HG03095 (cell line): ENCODE results near the gene LRRC27.
"Not testable (repeated sequence)": the region's sequence is repeated elsewhere in the genome, so short reads cannot be mapped to it uniquely, and the experiment has no call there.

ENCODE experiments used
- ATAC-seq: cut with Tn5 transposase; IDR thresholded peaks from one replicate; pipeline ENCODE4 v1.9.1; 2021; ENCODE audit warnings: moderate library complexity; ENCODE audit not compliant: unreplicated experiment

Gene LRRC27

GRCh38 chr10:132336064-132336746 is 4.2 kb downstream of the LRRC27 start:
- no peak for ATAC-seq

GRCh38 chr10:132336919-132337407 is 5.0 kb downstream of the LRRC27 start:
- ATAC-seq, result no peak

GRCh38 chr10:132337854-132338253 is 5.9 kb downstream of the LRRC27 start:
- ATAC-seq, result not testable (repeated sequence)

GRCh38 chr10:132338876-132339275 is 6.9 kb downstream of the LRRC27 start:
- ATAC-seq, result no peak

- ATAC-seq, result no peak
These were observed 7.3 kb downstream of the LRRC27 start for GRCh38 chr10:132339276-132339675.

GRCh38 chr10:132341017-132341416 is 9.0 kb downstream of the LRRC27 start:
- no peak for ATAC-seq

GRCh38 chr10:132341781-132342180 is 9.8 kb downstream of the LRRC27 start:
- no peak for ATAC-seq

- ATAC-seq, result no peak
These were observed 10.6 kb downstream of the LRRC27 start for GRCh38 chr10:132342553-132342952.

- no peak for ATAC-seq
These were observed 12.4 kb downstream of the LRRC27 start for GRCh38 chr10:132344386-132344785.

- no peak for ATAC-seq
These were observed 13.4 kb downstream of the LRRC27 start for GRCh38 chr10:132345345-132345744.

- ATAC-seq, result no peak
These were observed 14.8 kb downstream of the LRRC27 start for GRCh38 chr10:132346806-132347205.

GRCh38 chr10:132347211-132347930 is 15.4 kb downstream of the LRRC27 start:
- no peak for ATAC-seq

GRCh38 chr10:132347931-132348267 is 15.9 kb downstream of the LRRC27 start:
- ATAC-seq, result no peak

- ATAC-seq, result no peak
These were observed 17.8 kb downstream of the LRRC27 start for GRCh38 chr10:132349766-132350165.

GRCh38 chr10:132350391-132350790 is 18.4 kb downstream of the LRRC27 start:
- ATAC-seq, result no peak

- no peak for ATAC-seq
These were observed 19.0 kb downstream of the LRRC27 start for GRCh38 chr10:132350946-132351345.

- ATAC-seq, result no peak
These were observed 19.6 kb downstream of the LRRC27 start for GRCh38 chr10:132351611-132352010.

- peak; percentile 54 for ATAC-seq
These were observed 20.7 kb downstream of the LRRC27 start for GRCh38 chr10:132352462-132353308.

- ATAC-seq, result no peak
These were observed 21.7 kb downstream of the LRRC27 start for GRCh38 chr10:132353456-132354355.

GRCh38 chr10:132354356-132355094 is 22.5 kb downstream of the LRRC27 start:
- no peak for ATAC-seq
